ENCODE measurements around the gene TAGLN. TPM values are rescaled to one million over a fixed set of nuclear protein-coding genes. Genes with fewer than 3 reads are reported as not detected.

Gene TAGLN
- total and polyA plus RNA-seq, 2 donors (not counting 1 experiment from before 2014, with no cell fraction given): 17.9 to 51.8 TPM

DNA sequence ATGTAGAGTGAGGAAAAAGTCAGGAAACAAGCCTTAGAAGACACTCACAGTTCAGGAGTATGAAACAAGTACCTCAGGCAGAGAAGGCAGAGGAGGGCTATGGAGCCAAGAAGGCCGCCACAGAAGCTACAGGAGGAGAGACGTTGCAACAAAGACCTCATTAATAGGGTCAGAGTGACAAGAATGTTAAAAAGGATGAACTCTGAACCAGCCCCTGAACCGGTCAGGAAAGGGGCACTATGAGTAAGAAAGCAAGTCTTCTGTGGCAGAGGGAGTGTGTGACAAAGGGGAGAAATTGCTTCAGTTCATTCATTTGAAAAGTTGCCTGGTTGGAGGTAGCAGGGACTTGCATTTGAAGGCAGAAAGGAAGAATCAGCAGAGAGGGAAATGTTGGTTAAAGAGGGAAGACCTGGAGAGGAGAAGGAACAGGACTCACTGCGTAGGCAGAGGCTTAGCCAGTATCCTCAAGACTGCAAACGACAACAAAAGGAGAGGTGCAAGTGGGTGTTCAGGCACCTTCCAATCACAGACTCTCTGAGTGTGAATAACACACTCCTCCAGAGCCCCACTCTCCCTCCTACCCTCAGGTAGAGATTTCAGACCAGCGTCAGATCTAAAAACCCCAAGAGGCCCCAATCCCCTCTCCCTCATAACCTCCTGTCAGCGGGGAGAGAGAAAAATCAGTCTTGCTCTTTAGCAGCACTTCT, 15.4 kb downstream of the TAGLN start:
- no peaks in the 10 kb centered on the region for H3K9me3 ChIP-seq (ENCODE audit: control extremely low read depth in 1 of 3, control insufficient read depth in 2 of 3, insufficient read depth in 1 of 3, low read length in 2 of 3)
- 94% methylated on average over 3 of the region's 7 CpGs for WGBS (ENCODE audit: insufficient coverage)
- intact Hi-C loops (cut with micrococcal nuclease): no loop called here
- Mint-ChIP-seq H3K4me3 (no peak overlapping the region), H3K4me1 (peaks cover 2% of the 10 kb centered on the region), H3K27me3 (no peaks in the 10 kb centered on the region), H3K27ac (peak overlapping the region; percentile 46), H3K9me3 (ENCODE audit: insufficient read depth) (no peaks in the 10 kb centered on the region)
- ChIA-PET POLR2A (no interaction called here), CTCF (interaction anchor here (0.7 to 19.9 kb wide), 3 partner anchors 36 to 838 kb away, joined by 4 to 309 read pairs (median 4); partner anchors contain the start of gene SIDT2)
- H4K20me1 ChIP-seq (ENCODE audit: control insufficient read depth, insufficient read depth, low read length, poor library complexity, severe bottlenecking): no peaks in the 10 kb centered on the region
- ATAC-seq (ENCODE audit: low read depth) (no peak), DNase-seq (no peak)
- H3K36me3 ChIP-seq (replicated peaks in 1 of 2; ENCODE audit: control extremely low read depth in 1 of 2, control insufficient read depth in 1 of 2, extremely low read depth in 1 of 2, insufficient read depth in 2 of 2, low read length in 1 of 2): peaks cover 4 to 67% of the 10 kb centered on the region in 2 experiments
- no peak overlapping the region for H3K4me3 ChIP-seq (ENCODE audit: control extremely low read depth in 1 of 5, extremely low read depth in 1 of 5, insufficient read depth in 1 of 5, low read depth in 2 of 5, low read length in 4 of 5)
- TF ChIP-seq EZH2 (IDR thresholded peaks at IDR 0.05; ENCODE audit: borderline replicate concordance, insufficient read depth, low read depth, low read length, poor library complexity, severe bottlenecking): no peak
- TF ChIP-seq, protein P1, sequence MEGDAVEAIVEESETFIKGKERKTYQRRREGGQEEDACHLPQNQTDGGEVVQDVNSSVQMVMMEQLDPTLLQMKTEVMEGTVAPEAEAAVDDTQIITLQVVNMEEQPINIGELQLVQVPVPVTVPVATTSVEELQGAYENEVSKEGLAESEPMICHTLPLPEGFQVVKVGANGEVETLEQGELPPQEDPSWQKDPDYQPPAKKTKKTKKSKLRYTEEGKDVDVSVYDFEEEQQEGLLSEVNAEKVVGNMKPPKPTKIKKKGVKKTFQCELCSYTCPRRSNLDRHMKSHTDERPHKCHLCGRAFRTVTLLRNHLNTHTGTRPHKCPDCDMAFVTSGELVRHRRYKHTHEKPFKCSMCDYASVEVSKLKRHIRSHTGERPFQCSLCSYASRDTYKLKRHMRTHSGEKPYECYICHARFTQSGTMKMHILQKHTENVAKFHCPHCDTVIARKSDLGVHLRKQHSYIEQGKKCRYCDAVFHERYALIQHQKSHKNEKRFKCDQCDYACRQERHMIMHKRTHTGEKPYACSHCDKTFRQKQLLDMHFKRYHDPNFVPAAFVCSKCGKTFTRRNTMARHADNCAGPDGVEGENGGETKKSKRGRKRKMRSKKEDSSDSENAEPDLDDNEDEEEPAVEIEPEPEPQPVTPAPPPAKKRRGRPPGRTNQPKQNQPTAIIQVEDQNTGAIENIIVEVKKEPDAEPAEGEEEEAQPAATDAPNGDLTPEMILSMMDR (IDR thresholded peaks at IDR 0.05): no peak
- H3K9ac ChIP-seq (ENCODE audit: low read length): no peak overlapping the region
- no peaks in the 10 kb centered on the region for H3K27me3 ChIP-seq (replicated peaks in 1 of 4; ENCODE audit: control extremely low read depth in 1 of 4, control insufficient read depth in 3 of 4, insufficient read depth in 4 of 4, low read length in 3 of 4)
- H3K4me2 ChIP-seq (replicated peaks; ENCODE audit: low read depth, low read length, poor library complexity, severe bottlenecking): no peak overlapping the region
- H3K4me1 ChIP-seq (ENCODE audit: control insufficient read depth in 2 of 2, insufficient read depth in 2 of 2, low read length in 2 of 2): no peaks in the 10 kb centered on the region
- H3K27ac ChIP-seq (ENCODE audit: low read length in 2 of 2): no peak overlapping the region
- H2AFZ ChIP-seq (ENCODE audit: insufficient read depth, low read depth, low read length, poor library complexity, severe bottlenecking): no peak overlapping the region
- peaks cover 19% of the 10 kb centered on the region for H3K79me2 ChIP-seq (ENCODE audit: control insufficient read depth, insufficient read depth, low read length)

All from B cell (primary cell).